ENCODE results near the gene FXN. TPM values are rescaled to one million over a fixed set of nuclear protein-coding genes. Genes with fewer than 3 reads are reported as not detected.
A peak's percentile ranks its signal among the peaks of the same experiment; 100 is the strongest.

FXN gene
- total RNA-seq, 4 donors from 2014 or later: 4.2 to 15.2 (median 9.6) TPM

DNA sequence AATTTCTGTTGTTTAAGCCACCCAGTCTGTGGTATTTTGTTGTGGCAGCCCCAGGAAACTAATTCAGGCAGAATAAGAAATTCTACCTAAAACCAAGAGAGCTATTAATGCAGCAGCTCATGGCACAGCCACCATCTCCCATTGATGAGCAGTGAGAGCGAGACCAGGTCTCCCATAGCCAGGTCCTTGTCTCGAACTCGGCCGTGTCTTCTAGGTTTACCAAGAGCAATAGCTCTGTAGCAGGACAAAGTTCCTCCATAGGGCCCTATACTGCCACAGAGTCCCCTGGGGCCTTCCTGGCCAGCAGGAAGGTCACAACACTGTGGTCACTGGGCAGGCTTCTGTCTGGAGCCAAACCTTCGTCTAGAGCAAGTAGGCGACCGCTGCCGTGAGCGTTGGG lies 104.0 kb downstream of the FXN start:
- H3K4me3 ChIP-seq: no peak overlapping the region
- no peak overlapping the region for H3K27ac ChIP-seq (replicated peaks in 1 of 4)
- peaks cover 0 to 16% (median 8%) of the 10 kb centered on the region in 4 donors for H3K4me1 ChIP-seq
- intact Hi-C loops (cut with DNase I): no loop called here
- no peaks in the 10 kb centered on the region for H3K9me3 ChIP-seq
- H3K27me3 ChIP-seq: no peaks in the 10 kb centered on the region
- 93% methylated on average over 3 of the region's 9 CpGs for WGBS
- peak; percentile 84 for DNase-seq (ENCODE audit: extremely low spot score)
- no peak for TF ChIP-seq EP300 (IDR thresholded peaks at IDR 0.05)
- TF ChIP-seq, protein P1, sequence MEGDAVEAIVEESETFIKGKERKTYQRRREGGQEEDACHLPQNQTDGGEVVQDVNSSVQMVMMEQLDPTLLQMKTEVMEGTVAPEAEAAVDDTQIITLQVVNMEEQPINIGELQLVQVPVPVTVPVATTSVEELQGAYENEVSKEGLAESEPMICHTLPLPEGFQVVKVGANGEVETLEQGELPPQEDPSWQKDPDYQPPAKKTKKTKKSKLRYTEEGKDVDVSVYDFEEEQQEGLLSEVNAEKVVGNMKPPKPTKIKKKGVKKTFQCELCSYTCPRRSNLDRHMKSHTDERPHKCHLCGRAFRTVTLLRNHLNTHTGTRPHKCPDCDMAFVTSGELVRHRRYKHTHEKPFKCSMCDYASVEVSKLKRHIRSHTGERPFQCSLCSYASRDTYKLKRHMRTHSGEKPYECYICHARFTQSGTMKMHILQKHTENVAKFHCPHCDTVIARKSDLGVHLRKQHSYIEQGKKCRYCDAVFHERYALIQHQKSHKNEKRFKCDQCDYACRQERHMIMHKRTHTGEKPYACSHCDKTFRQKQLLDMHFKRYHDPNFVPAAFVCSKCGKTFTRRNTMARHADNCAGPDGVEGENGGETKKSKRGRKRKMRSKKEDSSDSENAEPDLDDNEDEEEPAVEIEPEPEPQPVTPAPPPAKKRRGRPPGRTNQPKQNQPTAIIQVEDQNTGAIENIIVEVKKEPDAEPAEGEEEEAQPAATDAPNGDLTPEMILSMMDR (IDR thresholded peaks at IDR 0.05): no peak
- TF ChIP-seq POLR2AphosphoS5 (IDR thresholded peaks at IDR 0.05): no peak
- TF ChIP-seq POLR2A (IDR thresholded peaks at IDR 0.05; ENCODE audit: low read depth): no peak
- H3K36me3 ChIP-seq: no peaks in the 10 kb centered on the region

- intact Hi-C loops (cut with DNase I): no loop called here
- peak; percentile 45 for DNase-seq (ENCODE audit: extremely low spot score)
Observed at GRCh38 chr9:69140123-69140735, 104.7 kb downstream of the FXN start.

GRCh38 chr9:69141851-69142250 lies 106.3 kb downstream of the FXN start:
- Histone ChIP-seq H3K36me3 (no peaks in the 10 kb centered on the region), H3K27ac (replicated peaks in 1 of 4) (no peak overlapping the region), H3K4me1 (peaks cover 0 to 11% (median 8%) of the 10 kb centered on the region in 4 donors), H3K4me3 (no peak overlapping the region), H3K27me3 (no peaks in the 10 kb centered on the region), H3K9me3 (no peaks in the 10 kb centered on the region)
- intact Hi-C loops (cut with DNase I): no loop called here
- 89% methylated on average over 5 of the region's 5 CpGs for WGBS
- TF ChIP-seq POLR2A (IDR thresholded peaks at IDR 0.05; ENCODE audit: low read depth) (no peak), POLR2AphosphoS5 (IDR thresholded peaks at IDR 0.05) (no peak), EP300 (IDR thresholded peaks at IDR 0.05) (no peak)
- TF ChIP-seq, protein P1 (IDR thresholded peaks at IDR 0.05): no peak
- DNase-seq (ENCODE audit: extremely low spot score): peak; percentile 77

More at GRCh38 chr9:69140123-69140735, 104.7 kb downstream of the FXN start:
- H3K27me3 ChIP-seq: no peaks in the 10 kb centered on the region
- TF ChIP-seq POLR2AphosphoS5 (IDR thresholded peaks at IDR 0.05) (no peak), EP300 (IDR thresholded peaks at IDR 0.05) (no peak), POLR2A (IDR thresholded peaks at IDR 0.05; ENCODE audit: low read depth) (no peak)
- TF ChIP-seq, protein P1 (IDR thresholded peaks at IDR 0.05): no peak
- no peak overlapping the region for H3K27ac ChIP-seq (replicated peaks in 1 of 4)
- peaks cover 0 to 16% (median 8%) of the 10 kb centered on the region in 4 donors for H3K4me1 ChIP-seq
- no peaks in the 10 kb centered on the region for H3K9me3 ChIP-seq
- no peak overlapping the region for H3K4me3 ChIP-seq
- no peaks in the 10 kb centered on the region for H3K36me3 ChIP-seq
- 100% methylated on average over 5 of the region's 5 CpGs for WGBS

- WGBS: 68% methylated on average over 1 of the region's 1 CpG
- no peaks in the 10 kb centered on the region for H3K9me3 ChIP-seq
- no peaks in the 10 kb centered on the region for H3K27me3 ChIP-seq
- H3K4me3 ChIP-seq: no peak overlapping the region
- no peak overlapping the region for H3K27ac ChIP-seq (replicated peaks in 1 of 4)
- peaks cover 0 to 11% (median 9%) of the 10 kb centered on the region in 4 donors for H3K4me1 ChIP-seq
- TF ChIP-seq EP300 (IDR thresholded peaks at IDR 0.05): no peak
- intact Hi-C loops (cut with DNase I): no loop called here
- no peak for DNase-seq (ENCODE audit: extremely low spot score)
- no peaks in the 10 kb centered on the region for H3K36me3 ChIP-seq
Observed at GRCh38 chr9:69143291-69143690, 107.7 kb downstream of the FXN start.

DNA sequence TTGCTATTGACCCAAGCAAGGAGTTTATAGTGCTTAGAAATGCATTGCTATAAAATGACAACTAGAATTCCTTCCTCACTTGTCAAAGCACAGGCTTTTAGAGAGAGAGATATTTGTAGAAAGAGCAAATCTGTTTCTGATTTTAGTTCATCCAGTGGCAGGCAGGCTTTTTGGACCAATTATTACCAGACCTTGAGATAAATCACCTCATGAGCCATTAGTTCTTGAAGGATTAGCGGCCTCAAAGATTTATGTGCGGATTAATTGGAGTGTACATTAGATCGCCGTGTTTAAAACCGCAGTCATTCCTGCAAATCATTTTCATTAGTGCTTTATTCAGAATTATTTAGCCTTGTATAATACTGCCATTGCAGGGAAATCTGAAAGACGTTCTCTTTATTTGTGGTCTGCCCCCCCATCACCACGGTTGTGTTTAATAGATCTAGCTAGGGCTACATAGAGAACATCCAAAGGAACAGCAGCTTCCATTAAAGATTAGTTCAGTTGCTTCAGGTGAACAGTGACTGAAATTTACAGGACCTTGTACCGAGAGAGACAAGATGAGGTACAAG lies 109.7 kb downstream of the FXN start:
- Histone ChIP-seq H3K27me3 (no peaks in the 10 kb centered on the region), H3K4me1 (peaks cover 7 to 28% (median 18%) of the 10 kb centered on the region in 4 donors), H3K4me3 (no peak overlapping the region), H3K27ac (replicated peaks in 1 of 4) (no peak overlapping the region), H3K36me3 (no peaks in the 10 kb centered on the region), H3K9me3 (no peaks in the 10 kb centered on the region)
- intact Hi-C loops (cut with DNase I): no loop called here
- no peak for TF ChIP-seq EP300 (IDR thresholded peaks at IDR 0.05)
- TF ChIP-seq POLR2A (IDR thresholded peaks at IDR 0.05; ENCODE audit: low read depth): no peak
- TF ChIP-seq POLR2AphosphoS5 (IDR thresholded peaks at IDR 0.05): no peak
- TF ChIP-seq, protein P1 (IDR thresholded peaks at IDR 0.05): no peak
- 84% methylated on average over 8 of the region's 8 CpGs for WGBS
- DNase-seq (ENCODE audit: extremely low spot score): peak; percentile 39
